NCI-H748 treated with DMSO at 0.1 percent for 48 hours (cell line): ENCODE measurements around the gene AKR1C8.
"Not testable (repeated sequence)": the region's sequence is repeated elsewhere in the genome, so short reads cannot be mapped to it uniquely, and the experiment has no call there.

ENCODE experiments used
- DNase-seq: peaks from one replicate; lab custom pipeline; 2025; lab: John Stamatoyannopoulos, UW

Gene AKR1C8

DNA sequence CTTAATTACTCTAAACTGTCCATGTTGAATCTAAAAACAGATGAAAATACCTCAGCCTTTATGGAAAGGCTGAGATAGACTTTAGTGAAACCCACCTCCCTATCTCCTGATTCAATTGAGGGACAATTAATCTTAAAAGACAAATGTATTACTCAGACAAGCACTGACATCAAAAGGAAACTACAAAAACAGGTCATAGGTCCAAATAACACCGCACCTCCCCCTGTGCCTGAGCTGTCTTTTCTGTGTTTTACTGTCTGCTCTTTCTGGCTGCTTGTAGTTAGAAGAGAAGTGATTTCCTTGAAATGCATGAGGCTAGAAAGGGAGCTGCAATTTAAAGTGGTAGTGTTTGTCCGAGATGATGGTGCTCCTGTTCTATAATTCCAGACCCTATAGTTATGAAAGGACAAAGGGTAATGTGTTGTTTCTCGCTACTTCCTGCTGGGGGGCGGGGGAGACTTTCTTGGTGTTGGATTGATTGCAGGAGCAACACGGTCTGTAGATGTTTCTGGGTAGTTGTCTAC, 16.0 kb downstream of the AKR1C8 start:
- no peak for DNase-seq

DNA sequence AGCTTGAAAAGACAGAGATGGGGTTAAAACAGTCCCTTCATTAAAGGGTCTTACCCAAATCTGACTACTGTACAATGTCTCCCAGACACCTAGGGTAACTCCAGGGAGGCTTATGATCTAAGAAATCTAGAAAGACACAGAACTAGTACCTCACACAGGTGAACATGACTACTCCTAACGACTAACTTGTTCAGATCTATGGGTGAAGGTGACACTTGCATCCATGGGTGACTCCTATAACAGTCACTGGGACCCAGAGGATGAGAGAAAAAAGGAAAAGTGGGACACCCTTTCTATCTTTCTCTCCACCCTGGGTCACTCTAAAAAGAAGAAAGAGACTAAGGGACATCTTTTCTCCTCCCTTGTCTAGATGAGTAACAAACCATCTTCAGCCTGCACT, 19.2 kb downstream of the AKR1C8 start:
- DNase-seq: no peak

DNA sequence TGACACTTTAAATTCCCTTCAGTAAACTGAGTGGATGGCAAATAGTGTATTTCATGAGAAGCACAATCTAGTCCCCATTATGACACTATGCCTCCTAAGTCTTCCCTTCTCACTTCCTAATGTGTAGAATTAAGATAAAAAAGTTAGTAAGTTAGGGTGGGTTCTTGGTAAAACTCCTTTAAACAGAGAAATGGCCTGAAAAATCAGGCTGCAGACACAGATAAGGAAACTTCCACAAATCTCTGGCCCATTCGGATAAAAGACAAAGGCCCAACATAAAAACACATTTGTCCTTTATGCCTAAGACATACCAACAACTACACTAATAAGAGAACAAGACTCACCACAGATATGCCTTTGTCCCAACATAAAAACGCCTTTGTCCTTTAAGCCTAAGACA, 21.5 kb downstream of the AKR1C8 start:
- DNase-seq: no peak

DNA sequence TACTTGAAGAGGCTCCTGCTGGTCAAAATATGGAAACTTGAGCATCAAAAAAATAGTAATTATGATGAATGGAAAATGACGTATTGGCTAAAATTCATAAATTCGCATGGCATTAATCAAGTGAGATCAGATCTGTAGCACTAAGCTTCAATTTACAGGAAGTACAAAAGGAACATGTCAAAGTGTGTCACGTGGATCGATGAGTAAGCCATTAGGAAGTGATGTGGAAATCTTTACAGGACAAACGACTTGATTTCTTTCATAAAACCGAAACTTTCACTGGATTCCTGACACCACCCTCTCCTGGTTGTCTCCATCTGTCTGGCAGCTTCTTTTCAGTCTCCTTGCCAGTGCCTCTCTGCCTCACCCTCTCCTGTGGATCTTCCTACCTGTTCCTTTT, 25.8 kb downstream of the AKR1C8 start:
- no peak for DNase-seq

DNA sequence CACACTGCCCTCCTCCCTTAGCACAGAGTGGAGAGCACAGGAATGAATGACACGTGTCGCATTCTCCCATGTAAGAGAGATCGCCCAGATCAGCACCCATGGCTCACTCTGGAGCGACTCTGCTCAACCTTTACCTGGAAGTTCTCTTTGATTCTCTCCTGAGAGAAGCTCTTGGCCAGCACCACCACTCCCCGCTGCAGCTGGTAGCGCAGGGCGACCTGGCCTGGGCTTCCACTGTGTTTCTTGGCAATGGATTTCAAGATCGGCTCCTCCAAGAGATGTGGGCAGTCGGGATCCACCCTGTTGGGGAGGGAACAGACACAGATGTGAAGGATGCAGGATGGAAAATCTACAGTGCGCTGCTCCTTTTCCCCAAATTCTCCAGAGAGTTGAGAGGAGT, 27.4 kb downstream of the AKR1C8 start:
- no peak for DNase-seq

DNA sequence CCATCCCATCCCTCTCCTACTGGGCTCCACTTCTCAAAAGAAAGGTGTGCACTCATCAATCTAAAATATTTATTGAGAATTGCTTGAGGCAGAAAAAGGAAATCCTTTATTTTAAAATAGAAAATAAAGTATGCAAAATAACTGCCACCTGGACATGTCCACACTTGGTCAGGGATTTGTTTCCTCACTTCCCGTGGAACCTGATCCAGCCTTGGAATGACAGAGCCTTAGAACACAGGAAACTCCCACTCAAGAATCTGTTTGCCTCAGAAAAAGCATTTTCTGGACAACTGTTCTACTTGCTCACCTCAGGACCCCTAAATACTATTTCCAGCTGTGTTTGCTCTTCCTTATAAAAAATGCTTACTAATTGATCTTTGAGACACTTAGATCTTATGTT, 29.0 kb downstream of the AKR1C8 start:
- no peak for DNase-seq

DNA sequence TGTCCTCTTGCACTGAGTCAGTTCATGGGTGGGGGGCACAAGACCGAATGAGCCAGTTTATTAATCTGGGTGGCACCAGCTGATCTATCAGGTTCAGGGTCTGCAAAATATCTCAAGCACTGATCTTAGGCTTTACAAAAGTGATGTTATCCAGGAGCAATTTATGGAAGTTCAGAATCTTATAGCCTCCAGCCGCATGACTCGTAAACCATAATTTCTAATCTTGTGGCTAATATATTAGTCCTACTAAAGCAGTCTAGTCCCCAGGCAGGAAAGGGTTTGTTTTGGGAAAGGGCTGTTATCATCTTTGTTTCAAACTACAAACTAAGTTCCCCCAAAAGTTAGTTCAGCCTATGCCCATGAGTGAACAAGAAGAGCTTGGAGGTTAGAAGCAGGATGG, 33.9 kb downstream of the AKR1C8 start:
- no peak for DNase-seq

DNA sequence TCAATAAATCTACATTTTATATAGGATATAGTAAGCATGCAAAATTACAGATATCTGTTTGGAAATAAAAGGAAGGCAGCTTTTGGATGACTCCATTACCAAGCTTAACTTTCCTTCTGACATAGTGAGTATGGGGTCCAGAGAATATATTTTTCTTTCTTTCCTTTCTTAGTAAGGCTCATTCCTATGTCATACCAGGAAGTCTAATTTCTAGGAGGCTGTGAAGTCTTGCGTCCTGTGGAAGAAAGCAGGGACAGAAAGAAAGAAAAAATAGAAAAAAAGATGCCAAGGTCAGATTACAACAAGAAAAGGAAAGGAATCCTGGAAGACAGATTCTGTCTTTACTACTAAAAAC, 36.3 kb downstream of the AKR1C8 start:
- DNase-seq: no peak

DNA sequence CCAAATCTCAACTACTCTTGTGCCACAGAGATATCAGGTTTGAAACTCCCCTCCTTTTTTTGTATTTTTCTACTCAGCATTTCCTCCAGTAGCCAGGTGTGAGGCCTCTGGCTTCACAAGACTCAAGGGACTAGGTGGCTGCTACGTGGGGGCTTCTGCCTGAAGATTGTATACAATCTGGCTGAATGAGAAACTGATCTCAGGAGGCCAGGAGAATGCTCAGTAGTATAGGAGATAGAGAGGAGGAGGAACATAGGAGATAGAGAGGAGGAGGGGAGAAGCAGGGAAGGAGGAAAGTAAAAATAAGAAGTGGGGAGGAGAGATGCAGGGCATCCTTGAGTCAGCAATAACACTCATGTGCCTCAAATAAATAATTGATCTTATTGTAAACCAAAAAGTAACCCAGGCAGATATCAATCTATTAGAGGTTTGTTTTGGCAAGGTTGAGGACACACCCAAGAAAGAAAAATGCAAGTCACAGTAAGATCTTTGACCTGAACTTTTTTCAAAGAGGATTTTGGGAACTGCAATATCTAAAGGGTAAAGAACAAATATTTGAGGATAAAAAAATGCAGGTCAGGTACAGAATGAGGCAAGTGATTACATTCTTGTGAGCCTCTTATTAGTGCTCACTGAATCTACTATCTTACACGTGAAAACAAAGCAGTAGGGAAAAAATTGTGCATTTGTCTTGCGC, 36.8 kb downstream of the AKR1C8 start:
- DNase-seq: no peak

DNA sequence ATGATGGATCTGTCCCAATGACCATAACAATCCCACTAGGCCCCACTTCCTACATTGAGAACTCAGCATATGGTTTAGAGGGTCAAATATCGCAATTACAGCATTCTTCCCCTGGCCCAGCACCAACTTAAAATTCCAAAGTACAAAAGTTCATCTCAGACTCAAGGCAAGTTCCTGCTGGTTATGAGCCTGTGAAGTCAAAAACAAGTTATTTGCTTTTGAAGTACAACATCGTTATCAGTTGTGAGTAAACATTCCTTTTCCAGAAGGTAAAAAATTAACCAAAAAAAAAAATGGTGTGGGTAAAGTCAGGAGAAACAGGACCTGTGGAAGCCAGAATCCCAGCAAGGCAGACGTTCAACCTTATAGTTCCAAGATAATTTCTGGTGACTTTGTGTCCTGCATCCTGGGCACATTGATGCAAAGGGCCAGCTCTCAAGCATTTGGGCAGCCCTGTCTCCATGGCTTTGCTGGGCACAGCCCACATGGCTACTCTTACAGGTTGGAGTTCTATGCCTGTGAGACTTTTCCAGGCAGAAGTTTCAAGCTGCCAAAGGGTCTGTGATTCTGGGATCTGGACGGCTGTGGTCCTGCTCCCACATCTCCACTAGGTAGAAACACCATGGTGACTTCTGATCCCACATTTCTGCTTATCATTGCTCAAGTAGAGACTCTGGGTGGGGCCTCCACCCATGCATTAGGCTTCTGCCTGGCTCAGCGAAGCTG, 37.5 kb downstream of the AKR1C8 start:
- no peak for DNase-seq

DNA sequence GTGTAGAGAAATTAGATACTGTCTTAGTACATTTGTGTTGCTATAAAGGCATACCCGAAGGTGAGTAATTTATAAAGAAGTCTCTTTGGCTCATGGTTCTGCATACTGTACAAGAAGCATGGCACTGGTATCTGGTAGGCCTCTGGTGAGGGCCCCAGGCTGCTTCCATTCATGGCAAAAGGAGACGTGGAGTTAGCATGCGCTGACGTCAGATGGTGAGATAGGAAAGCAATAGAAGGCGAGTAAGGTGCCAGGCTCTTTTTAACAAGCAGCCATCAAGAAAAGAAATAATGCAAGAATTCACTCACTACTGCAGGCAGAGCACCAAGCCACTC, 38.1 kb downstream of the AKR1C8 start:
- no peak for DNase-seq

DNA sequence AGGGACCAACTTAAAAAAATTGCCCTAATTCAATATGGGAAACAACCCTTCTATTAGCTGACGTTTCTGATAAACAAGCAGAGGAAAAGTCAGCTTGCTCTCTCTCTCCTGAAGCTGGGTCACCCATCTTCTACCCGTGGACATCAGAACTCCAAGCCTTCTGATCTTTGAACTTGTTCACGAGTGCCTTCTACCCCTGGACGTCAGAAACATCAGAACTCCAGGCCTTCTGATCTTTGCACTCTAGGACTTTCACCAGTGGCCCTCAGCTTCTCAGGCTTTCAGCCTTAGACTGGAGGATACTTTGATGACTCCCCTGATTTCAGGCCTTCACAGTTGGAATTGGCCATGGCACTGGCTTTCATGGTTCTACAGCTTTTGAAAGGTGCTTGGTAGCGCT, 41.8 kb downstream of the AKR1C8 start:
- no peak for DNase-seq

DNA sequence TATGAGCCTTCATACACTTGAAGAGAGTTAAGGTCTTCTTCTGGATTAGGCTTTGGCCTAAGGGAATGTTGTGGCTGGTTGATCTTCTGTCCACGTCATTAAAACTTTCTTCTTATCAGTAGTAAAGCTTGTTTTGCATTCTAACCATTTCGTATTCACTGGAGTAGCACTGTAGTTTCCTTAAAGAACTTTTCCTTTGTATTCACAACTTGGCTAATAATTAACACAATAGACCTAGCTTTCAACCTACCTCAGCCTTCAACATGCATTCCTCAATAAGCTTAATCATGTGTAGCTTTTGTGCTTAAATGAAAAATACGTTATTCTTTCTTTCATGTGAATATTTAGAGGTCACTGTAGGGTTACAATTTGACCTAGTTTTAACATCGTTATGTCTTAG, 42.8 kb downstream of the AKR1C8 start:
- DNase-seq: no peak

DNA sequence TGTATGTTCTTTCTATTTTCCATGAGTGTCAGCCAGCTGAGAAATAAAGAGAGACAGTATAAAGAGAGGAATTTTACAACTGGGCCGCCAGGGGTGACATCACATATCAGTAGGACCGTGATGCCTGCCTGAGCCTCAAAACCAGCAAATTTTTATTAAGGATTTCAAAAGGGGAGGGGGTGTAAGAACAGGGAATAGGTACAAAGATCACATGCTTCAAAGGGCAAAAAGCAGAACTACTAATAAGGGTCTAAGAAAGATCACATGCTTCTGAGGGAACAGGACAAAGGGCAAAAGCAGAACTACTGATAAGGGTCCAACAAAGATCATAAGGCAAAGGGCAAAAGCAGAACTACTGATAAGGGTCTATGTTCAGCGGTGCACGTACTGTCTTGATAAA, 47.3 kb downstream of the AKR1C8 start:
- not testable (repeated sequence) for DNase-seq

DNA sequence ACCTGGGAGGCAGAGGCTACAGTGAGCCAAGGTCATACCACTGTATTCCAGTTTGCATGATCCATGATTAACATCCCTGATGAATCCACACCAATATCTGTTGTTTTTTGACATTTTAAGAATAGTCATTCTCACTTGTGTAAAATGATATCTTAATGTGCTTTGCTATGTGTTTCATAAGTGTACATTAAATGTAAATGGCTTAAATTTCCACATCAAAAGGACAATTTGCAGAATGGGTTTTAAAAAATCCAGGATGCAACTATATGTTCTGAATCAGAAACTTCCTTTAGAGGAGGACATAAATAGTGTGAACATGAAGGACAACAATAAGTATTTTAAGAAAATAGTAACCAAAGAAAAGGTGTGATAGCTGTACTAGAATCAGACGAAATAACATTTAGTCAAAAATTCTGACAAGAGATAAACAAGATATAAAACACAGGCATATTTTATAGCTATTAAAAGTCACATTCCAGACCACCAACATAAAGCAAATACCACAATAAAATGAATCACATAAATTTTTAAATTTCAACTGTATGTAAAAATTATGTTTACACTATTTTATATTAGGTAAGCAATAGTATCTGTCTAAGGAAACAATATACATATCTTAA, 48.4 kb downstream of the AKR1C8 start:
- DNase-seq: no peak

DNA sequence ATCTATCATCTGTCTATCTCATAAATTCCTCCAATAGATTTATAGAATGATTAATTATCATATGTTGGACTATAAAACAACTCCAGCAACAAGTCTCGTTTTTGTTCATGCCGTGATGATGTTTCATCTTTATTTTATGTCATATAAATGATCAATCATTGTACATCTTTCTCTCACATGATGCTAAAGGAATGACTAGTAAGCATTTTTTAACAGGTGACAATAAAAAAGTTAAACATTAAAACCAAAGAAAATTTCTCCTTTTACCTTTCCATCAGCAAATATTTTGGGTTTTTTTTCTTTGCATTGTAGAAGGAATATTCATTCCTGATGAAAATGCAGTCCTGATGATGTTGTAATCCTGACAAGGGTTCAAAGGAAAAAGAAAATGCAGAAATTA, 49.4 kb downstream of the AKR1C8 start:
- DNase-seq: no peak

DNA sequence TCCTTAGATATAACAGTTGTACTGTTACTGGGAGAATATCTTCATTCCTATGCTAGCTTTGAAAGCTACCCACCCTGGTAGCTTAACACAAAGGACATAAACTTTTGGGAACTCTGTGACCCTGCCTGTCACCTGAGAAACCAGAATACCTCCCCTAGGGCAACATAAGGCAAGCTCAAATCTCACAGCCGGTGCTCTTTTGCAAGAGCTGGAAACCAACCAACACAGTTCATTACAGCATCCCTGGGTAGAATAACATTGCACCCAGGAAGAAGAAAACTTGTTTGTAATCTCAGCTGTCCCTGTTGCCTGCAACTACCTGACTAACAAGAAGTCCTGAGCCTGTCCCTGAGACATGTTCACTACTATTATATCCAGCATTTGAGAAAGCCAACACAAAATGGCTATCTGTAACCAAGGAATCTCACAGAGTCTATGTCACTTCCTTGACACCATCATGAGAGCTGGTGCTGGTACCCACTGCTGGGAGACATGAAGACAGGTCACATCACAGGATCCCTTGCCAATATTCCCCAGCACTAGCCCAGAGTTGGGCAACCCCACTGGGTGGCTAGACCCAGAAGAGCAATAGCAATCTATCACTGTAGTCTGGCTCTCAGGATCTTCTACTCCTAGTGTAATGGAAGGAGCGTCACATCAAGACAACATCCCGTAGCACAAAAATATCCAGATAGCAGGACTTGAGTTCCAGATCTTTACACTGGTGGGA, 59.5 kb downstream of the AKR1C8 start:
- no peak for DNase-seq

DNA sequence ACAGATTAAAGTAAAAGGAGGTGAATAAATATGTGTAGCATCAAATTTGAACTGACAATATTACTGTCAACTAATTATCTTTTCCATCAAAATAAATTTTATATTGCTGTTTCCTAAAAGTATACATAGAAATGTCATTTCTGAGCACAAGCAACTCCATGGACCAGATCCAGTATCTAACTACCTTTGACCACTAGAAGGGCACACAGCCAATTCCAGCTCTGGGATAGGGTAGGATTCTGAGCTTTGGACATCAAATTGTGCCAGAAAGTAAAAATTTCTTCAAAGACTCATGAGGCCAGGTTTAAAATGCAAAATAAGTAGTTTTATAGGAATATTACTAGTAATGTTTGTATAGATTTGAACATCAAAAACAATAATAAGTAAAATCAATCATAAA, 61.1 kb downstream of the AKR1C8 start:
- DNase-seq: no peak

DNA sequence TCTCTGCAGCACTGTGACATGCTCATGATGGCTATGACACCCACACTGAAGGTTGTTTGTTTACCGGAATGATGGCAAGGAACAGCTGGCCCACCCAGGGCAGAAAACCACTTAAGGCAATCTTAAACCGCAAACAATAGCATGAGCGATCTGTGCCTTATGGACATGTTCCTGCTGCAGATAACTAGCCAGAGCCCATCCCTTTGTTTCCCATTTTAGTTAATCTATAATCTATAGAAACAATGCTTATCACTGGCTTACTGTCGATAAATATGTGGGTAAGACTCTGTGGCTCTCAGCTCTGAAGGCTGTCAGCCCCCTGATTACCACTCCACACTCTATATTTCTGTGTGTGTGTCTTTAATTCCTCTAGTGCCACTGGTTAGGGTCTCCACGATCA, 65.0 kb downstream of the AKR1C8 start:
- not testable (repeated sequence) for DNase-seq

DNA sequence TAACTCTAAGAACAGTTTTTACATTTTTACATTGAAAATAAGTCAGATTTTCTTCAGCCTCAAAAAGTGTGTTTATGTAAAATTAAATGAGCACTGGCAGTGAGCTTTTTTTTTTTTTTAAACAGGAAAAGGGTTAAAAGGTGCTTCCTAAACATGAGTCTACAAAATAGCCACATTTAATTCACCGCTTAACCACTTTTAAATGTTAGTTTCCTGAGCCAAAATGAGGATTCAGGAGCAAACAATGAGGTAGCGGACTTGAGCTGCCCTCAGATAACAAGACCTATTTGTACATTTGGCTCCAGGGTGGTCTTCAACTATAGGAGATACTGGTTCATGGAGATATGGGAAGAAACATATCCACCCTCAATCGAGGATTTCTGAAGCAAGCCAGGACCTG, 67.9 kb downstream of the AKR1C8 start:
- DNase-seq: no peak

DNA sequence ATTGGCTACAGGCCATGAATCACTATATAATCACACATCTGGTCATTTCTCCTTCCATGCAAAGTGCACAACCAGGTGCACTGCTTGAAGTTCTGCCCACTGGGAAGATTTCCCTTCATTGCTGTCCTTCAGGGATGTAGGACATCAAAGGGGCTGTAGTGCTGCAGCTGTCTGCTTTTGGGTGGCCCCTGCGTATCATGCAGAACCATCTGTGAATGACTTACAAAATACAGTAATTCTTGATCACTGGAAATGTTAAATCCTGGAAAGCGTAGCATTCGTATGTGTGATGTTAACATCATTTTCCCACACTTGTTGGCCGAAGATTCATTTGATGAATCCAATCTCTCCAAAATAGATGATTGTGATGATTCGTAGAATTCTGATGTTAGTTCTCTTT, 68.3 kb downstream of the AKR1C8 start:
- no peak for DNase-seq

DNA sequence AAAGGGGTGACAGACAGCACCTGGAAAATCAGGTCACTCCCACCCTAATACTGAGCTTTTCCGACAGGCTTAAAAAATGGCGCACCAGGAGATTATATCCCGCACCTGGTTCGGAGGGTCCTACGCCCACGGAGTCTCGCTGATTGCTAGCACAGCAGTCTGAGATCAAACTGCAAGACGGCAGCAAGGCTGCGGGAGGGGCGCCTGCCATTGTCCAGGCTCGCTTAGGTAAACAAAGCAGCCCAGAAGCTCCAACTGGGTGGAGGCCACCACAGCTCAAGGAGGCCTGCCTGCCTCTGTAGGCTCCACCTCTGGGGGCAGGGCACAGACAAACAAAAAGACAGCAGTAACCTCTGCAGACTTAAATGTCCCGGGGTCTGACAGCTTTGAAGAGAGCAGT, 75.1 kb downstream of the AKR1C8 start:
- DNase-seq: not testable (repeated sequence)
